ENCODE measurements around the gene CD300LG.
"Not testable (repeated sequence)": the region's sequence is repeated elsewhere in the genome, so short reads cannot be mapped to it uniquely, and the experiment has no call there.

The CD300LG gene

GRCh38 chr17:43878260-43879175, 31.5 kb downstream of the CD300LG start:
- DNase-seq (ENCODE audit: low read depth in 2 of 2), result peak; percentile 38 to 41

- DNase-seq (ENCODE audit: low read depth in 2 of 2), result no peak
These were observed 32.9 kb downstream of the CD300LG start for GRCh38 chr17:43879723-43880419.

GRCh38 chr17:43880420-43880991, 33.5 kb downstream of the CD300LG start:
- DNase-seq (ENCODE audit: low read depth in 2 of 2), result no peak

- no peak for DNase-seq (ENCODE audit: low read depth in 2 of 2)
These were observed 34.2 kb downstream of the CD300LG start for GRCh38 chr17:43881181-43881580.

GRCh38 chr17:43881758-43882505, 35.0 kb downstream of the CD300LG start:
- DNase-seq (ENCODE audit: low read depth in 2 of 2), result no peak

- DNase-seq (ENCODE audit: low read depth in 2 of 2), result no peak
These were observed 35.9 kb downstream of the CD300LG start for GRCh38 chr17:43882761-43883415.

GRCh38 chr17:43888548-43888947, 41.6 kb downstream of the CD300LG start:
- no peak for DNase-seq (ENCODE audit: low read depth in 2 of 2)

GRCh38 chr17:43890240-43890639, 43.3 kb downstream of the CD300LG start:
- no peak for DNase-seq (ENCODE audit: low read depth in 2 of 2)

- DNase-seq (ENCODE audit: low read depth in 2 of 2), result no peak
These were observed 45.1 kb downstream of the CD300LG start for GRCh38 chr17:43891851-43892646.

- DNase-seq (ENCODE audit: low read depth in 2 of 2), result no peak
These were observed 45.6 kb downstream of the CD300LG start for GRCh38 chr17:43892647-43892952.

- DNase-seq (ENCODE audit: low read depth in 2 of 2), result not testable (repeated sequence)
These were observed 47.5 kb downstream of the CD300LG start for GRCh38 chr17:43894494-43894893.

GRCh38 chr17:43897831-43898230, 50.9 kb downstream of the CD300LG start:
- no peak for DNase-seq (ENCODE audit: low read depth in 2 of 2)

GRCh38 chr17:43898446-43898845, 51.5 kb downstream of the CD300LG start:
- no peak for DNase-seq (ENCODE audit: low read depth in 2 of 2)

- DNase-seq (ENCODE audit: low read depth in 2 of 2), result peak; percentile 28 to 66
These were observed 53.3 kb downstream of the CD300LG start for GRCh38 chr17:43900183-43900857.

- DNase-seq (ENCODE audit: low read depth in 2 of 2), result no peak
These were observed 54.1 kb downstream of the CD300LG start for GRCh38 chr17:43900858-43901754.

- DNase-seq (ENCODE audit: low read depth in 2 of 2), result no peak
These were observed 55.0 kb downstream of the CD300LG start for GRCh38 chr17:43901861-43902589.

GRCh38 chr17:43905400-43905984, 58.5 kb downstream of the CD300LG start:
- DNase-seq (ENCODE audit: low read depth in 2 of 2), result no peak
